ENCODE results near the gene SLC24A5.

Gene SLC24A5

DNA sequence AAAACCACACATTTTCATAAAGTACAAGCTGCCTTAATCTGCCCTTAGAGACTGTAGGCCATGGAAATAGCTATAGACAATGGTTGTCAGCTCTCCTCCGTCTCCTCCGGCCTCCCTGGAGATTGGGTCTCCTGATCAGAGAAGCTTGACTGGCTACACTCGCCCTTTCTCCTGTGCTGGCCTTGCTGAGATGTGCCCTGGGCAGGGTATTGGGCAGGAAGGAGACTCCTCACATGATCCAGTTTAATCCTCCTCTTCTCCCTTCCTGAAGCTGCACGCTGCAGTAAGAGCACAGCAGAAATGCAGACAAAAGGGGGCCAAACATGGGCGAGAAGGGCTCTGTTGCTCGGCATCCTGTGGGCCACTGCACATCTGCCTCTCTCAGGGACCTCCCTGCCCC is at the start of gene SLC24A5:
TSS of gene SLC24A5 (plus strand) at position 246 of the 400 bp plus-strand sequence. CDS start at position 301, 55 bp downstream.
- Histone ChIP-seq H3K4me1 (ENCODE audit: control insufficient read depth, insufficient read depth, low read length) (0 out of 2 replicates have a peak, but pooled peaks cover 4% of the 10 kb centered on the region), H3K27ac (ENCODE audit: low read depth, low read length) (no peak within 1 kb of the TSS), H3K4me3 (ENCODE audit: low read depth, low read length) (no peak within 1 kb of the TSS), H3K9ac (ENCODE audit: low read depth, low read length) (no peak within 1 kb of the TSS), H3K27me3 (ENCODE audit: control insufficient read depth, insufficient read depth, low read length) (no peaks in the 10 kb centered on the region), H3K36me3 (ENCODE audit: control insufficient read depth, insufficient read depth, low read length) (no peaks in the 10 kb centered on the region), H3K9me3 (ENCODE audit: control insufficient read depth, insufficient read depth, low read length) (no peaks in the 10 kb centered on the region)

DNA sequence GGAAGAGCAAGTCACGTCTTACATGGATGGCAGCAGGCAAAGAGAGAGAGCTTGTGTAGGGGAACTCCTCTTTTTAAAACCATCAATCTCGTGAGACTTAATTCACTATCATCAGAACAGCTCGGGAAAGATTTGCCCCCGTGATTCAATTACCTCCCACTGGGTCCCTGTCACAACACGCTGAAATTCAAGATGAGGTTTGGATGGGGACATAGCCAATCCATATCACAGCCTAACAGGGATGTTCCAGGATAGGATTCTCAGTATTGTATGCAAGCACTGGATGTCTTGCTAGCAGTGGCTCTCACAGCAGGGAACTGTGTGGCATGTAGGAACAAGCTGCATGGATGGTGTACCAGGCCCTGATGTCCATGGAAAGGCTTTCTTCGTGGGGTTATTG is 47.8 kb upstream of the SLC24A5 start:
- H3K4me3 ChIP-seq (ENCODE audit: low read depth, low read length), result no peak overlapping the region
- H3K36me3 ChIP-seq (ENCODE audit: control insufficient read depth, insufficient read depth, low read length), result no peaks in the 10 kb centered on the region
- H3K27ac ChIP-seq (ENCODE audit: low read depth, low read length), result no peak overlapping the region
- no peaks in the 10 kb centered on the region for H3K4me1 ChIP-seq (ENCODE audit: control insufficient read depth, insufficient read depth, low read length)
- no peaks in the 10 kb centered on the region for H3K27me3 ChIP-seq (ENCODE audit: control insufficient read depth, insufficient read depth, low read length)
- H3K9me3 ChIP-seq (ENCODE audit: control insufficient read depth, insufficient read depth, low read length), result no peaks in the 10 kb centered on the region; the same call in 1 of the 2 replicates
- H3K9ac ChIP-seq (ENCODE audit: low read depth, low read length), result no peak overlapping the region

DNA sequence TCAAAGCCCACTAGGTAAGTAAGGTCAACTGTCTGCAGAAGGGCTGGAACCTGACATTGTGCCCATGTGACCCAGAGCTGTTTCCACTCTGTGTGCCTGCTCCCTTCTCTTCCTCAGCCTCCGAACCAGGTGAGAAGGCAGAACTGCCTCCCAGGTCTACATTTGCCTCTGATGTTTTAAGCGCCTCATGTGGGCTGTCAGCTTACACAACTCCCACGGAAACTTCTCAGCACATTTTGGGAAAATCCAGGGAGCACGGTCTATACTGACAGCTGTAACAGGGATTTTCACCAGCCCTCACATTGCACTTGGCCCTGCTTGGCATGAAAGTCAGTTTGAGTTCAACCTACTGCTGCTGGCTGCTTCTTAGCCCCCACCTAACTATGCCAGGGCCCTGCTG is 46.9 kb upstream of the SLC24A5 start:
- no peak overlapping the region for H3K4me3 ChIP-seq (ENCODE audit: low read depth, low read length)
- H3K27ac ChIP-seq (ENCODE audit: low read depth, low read length), result no peak overlapping the region
- H3K27me3 ChIP-seq (ENCODE audit: control insufficient read depth, insufficient read depth, low read length), result no peaks in the 10 kb centered on the region

DNA sequence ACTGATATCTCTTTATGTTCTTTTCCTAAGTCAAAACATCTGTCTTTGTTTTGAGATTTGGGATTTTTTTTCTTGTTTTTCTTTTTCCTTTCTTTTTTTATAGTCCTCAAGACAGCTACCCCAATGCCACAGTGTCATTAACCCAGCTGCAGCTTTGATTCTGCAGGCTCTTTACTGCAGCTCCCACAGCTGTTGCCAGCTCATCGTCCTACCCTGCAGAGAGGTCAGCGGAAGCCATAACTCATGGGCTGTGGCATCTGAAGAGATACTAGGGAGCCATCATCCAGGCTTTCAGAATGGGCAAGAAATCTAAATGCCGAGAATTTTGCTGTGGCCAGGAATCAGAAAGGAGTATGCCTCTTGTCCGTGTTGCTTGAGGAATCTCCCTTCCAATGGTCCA is 44.3 kb upstream of the SLC24A5 start:
- H3K27ac ChIP-seq (ENCODE audit: low read depth, low read length), result no peak overlapping the region
- no peaks in the 10 kb centered on the region for H3K4me1 ChIP-seq (ENCODE audit: control insufficient read depth, insufficient read depth, low read length)
- H3K27me3 ChIP-seq (ENCODE audit: control insufficient read depth, insufficient read depth, low read length), result no peaks in the 10 kb centered on the region
- no peaks in the 10 kb centered on the region for H3K36me3 ChIP-seq (ENCODE audit: control insufficient read depth, insufficient read depth, low read length)
- H3K9me3 ChIP-seq (ENCODE audit: control insufficient read depth, insufficient read depth, low read length), result no peaks in the 10 kb centered on the region
- no peak overlapping the region for H3K4me3 ChIP-seq (ENCODE audit: low read depth, low read length)
- H3K9ac ChIP-seq (ENCODE audit: low read depth, low read length), result no peak overlapping the region

More for the DNA sequence above, 46.9 kb upstream of the SLC24A5 start:
- no peaks in the 10 kb centered on the region for H3K4me1 ChIP-seq (ENCODE audit: control insufficient read depth, insufficient read depth, low read length)
- no peak overlapping the region for H3K9ac ChIP-seq (ENCODE audit: low read depth, low read length)
- H3K9me3 ChIP-seq (ENCODE audit: control insufficient read depth, insufficient read depth, low read length), result no peaks in the 10 kb centered on the region; the same call in 1 of the 2 replicates
- H3K36me3 ChIP-seq (ENCODE audit: control insufficient read depth, insufficient read depth, low read length), result no peaks in the 10 kb centered on the region

- H3K36me3 ChIP-seq (ENCODE audit: control insufficient read depth, insufficient read depth, low read length), result no peaks in the 10 kb centered on the region
- no peaks in the 10 kb centered on the region for H3K27me3 ChIP-seq (ENCODE audit: control insufficient read depth, insufficient read depth, low read length)
- H3K27ac ChIP-seq (ENCODE audit: low read depth, low read length), result no peak overlapping the region
- H3K4me3 ChIP-seq (ENCODE audit: low read depth, low read length), result no peak overlapping the region
- no peaks in the 10 kb centered on the region for H3K4me1 ChIP-seq (ENCODE audit: control insufficient read depth, insufficient read depth, low read length)
- no peaks in the 10 kb centered on the region for H3K9me3 ChIP-seq (ENCODE audit: control insufficient read depth, insufficient read depth, low read length)
- H3K9ac ChIP-seq (ENCODE audit: low read depth, low read length), result no peak overlapping the region
These were observed 43.1 kb upstream of the SLC24A5 start for GRCh38 chr15:48077616-48078184.

DNA sequence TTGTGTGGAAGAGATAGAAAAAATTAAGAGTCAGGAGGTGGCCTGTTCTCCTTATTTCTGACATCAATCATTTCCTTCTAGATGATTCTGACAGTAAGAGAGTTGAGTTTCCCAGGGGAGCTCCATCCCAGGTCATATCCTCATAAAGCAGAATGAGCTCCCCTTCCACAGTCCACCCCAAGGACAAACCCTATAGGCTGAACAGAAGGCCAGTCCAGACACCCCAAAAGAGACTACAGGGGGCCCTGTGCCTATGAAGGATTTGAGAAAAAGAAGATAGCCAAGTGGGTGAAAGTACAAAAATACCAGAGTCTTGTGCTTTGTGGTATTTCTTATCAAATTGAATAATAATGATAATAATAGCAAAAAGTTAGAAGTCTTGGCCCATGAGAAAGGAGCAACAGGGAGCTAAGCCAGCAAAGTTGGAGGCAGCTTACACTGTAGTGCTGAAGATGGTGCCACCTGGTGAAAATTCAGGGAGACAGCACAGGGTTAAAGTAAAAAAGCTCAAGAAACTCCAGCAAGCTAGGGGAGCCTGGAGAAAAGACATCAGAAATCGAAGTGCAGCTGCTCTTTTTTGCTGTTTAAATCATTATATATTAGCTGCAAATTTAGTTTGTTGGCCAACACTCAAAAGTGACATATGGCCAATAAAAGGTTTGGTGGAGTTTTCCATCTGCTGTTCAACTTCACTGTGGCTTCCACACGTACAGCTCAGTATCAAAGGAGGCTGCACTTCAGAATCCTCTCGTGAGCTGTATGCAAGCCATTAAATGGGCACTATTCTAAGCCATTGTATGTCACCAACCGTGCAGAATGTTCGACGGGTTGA is 35.8 kb upstream of the SLC24A5 start:
- no peaks in the 10 kb centered on the region for H3K27me3 ChIP-seq (ENCODE audit: control insufficient read depth, insufficient read depth, low read length)
- H3K9ac ChIP-seq (ENCODE audit: low read depth, low read length), result no peak overlapping the region
- H3K4me1 ChIP-seq (ENCODE audit: control insufficient read depth, insufficient read depth, low read length), result no peaks in the 10 kb centered on the region
- H3K9me3 ChIP-seq (ENCODE audit: control insufficient read depth, insufficient read depth, low read length), result peaks cover 21% of the 10 kb centered on the region
- H3K4me3 ChIP-seq (ENCODE audit: low read depth, low read length), result no peak overlapping the region
- H3K27ac ChIP-seq (ENCODE audit: low read depth, low read length), result no peak overlapping the region
- H3K36me3 ChIP-seq (ENCODE audit: control insufficient read depth, insufficient read depth, low read length), result no peaks in the 10 kb centered on the region

GRCh38 chr15:48085591-48085930 is 35.2 kb upstream of the SLC24A5 start:
- H3K4me3 ChIP-seq (ENCODE audit: low read depth, low read length), result no peak overlapping the region
- no peaks in the 10 kb centered on the region for H3K27me3 ChIP-seq (ENCODE audit: control insufficient read depth, insufficient read depth, low read length)
- H3K27ac ChIP-seq (ENCODE audit: low read depth, low read length), result no peak overlapping the region
- H3K36me3 ChIP-seq (ENCODE audit: control insufficient read depth, insufficient read depth, low read length), result no peaks in the 10 kb centered on the region
- H3K9me3 ChIP-seq (ENCODE audit: control insufficient read depth, insufficient read depth, low read length), result peaks cover 21% of the 10 kb centered on the region
- no peaks in the 10 kb centered on the region for H3K4me1 ChIP-seq (ENCODE audit: control insufficient read depth, insufficient read depth, low read length)
- no peak overlapping the region for H3K9ac ChIP-seq (ENCODE audit: low read depth, low read length)

- Histone ChIP-seq H3K36me3 (ENCODE audit: control insufficient read depth, insufficient read depth, low read length) (no peaks in the 10 kb centered on the region), H3K4me3 (ENCODE audit: low read depth, low read length) (no peak overlapping the region), H3K27ac (ENCODE audit: low read depth, low read length) (no peak overlapping the region), H3K27me3 (ENCODE audit: control insufficient read depth, insufficient read depth, low read length) (no peaks in the 10 kb centered on the region), H3K9ac (ENCODE audit: low read depth, low read length) (no peak overlapping the region), H3K4me1 (ENCODE audit: control insufficient read depth, insufficient read depth, low read length) (no peaks in the 10 kb centered on the region), H3K9me3 (ENCODE audit: control insufficient read depth, insufficient read depth, low read length) (peaks cover 21% of the 10 kb centered on the region)
These were observed 34.7 kb upstream of the SLC24A5 start for GRCh38 chr15:48086133-48086532.

DNA sequence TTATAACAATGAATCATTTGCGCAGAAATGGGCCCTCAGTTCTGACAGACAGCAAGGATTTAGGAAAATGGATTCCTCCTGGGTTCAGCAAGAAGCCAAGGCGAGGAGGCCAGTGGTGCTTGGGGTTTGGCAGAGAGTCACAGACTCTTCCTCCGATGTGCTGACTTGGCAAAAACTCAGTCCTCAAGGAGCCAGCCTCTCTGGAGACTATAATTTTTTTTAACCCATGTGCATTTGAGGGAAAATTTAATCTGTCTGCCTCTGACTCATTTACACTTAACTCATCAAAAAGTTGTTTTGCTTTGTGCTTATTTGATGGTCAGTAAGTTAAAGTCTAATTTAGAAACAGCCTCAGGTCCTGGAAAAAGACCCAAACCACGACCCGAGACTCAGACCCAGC is 34.2 kb upstream of the SLC24A5 start:
- no peak overlapping the region for H3K4me3 ChIP-seq (ENCODE audit: low read depth, low read length)
- no peaks in the 10 kb centered on the region for H3K27me3 ChIP-seq (ENCODE audit: control insufficient read depth, insufficient read depth, low read length)
- H3K9ac ChIP-seq (ENCODE audit: low read depth, low read length), result no peak overlapping the region
- H3K27ac ChIP-seq (ENCODE audit: low read depth, low read length), result no peak overlapping the region
- peaks cover 21% of the 10 kb centered on the region for H3K9me3 ChIP-seq (ENCODE audit: control insufficient read depth, insufficient read depth, low read length)
- no peaks in the 10 kb centered on the region for H3K36me3 ChIP-seq (ENCODE audit: control insufficient read depth, insufficient read depth, low read length)
- no peaks in the 10 kb centered on the region for H3K4me1 ChIP-seq (ENCODE audit: control insufficient read depth, insufficient read depth, low read length)

DNA sequence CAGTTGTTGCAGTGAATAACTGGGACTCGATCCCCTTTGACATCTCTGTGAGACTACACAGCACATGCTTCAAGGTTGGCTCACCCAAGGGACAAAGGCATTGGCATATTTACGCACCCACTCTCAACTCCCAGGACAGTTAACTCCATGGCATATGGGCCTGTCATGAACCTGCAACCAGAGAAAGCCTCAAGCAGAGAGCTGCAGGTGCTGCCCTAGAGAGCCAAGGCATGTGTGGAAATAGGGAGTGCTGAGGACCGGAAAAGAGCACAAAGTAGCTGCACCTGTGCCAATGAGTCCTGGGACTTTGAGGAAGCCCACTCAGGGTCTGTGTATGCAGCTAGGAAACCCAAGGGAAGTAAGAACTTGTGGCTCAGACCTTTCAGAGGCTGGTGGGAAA is 32.9 kb upstream of the SLC24A5 start:
- no peaks in the 10 kb centered on the region for H3K27me3 ChIP-seq (ENCODE audit: control insufficient read depth, insufficient read depth, low read length)
- peaks cover 21% of the 10 kb centered on the region for H3K9me3 ChIP-seq (ENCODE audit: control insufficient read depth, insufficient read depth, low read length)
- no peak overlapping the region for H3K9ac ChIP-seq (ENCODE audit: low read depth, low read length)
- H3K27ac ChIP-seq (ENCODE audit: low read depth, low read length), result no peak overlapping the region
- no peaks in the 10 kb centered on the region for H3K36me3 ChIP-seq (ENCODE audit: control insufficient read depth, insufficient read depth, low read length)
- H3K4me1 ChIP-seq (ENCODE audit: control insufficient read depth, insufficient read depth, low read length), result no peaks in the 10 kb centered on the region
- H3K4me3 ChIP-seq (ENCODE audit: low read depth, low read length), result no peak overlapping the region

DNA sequence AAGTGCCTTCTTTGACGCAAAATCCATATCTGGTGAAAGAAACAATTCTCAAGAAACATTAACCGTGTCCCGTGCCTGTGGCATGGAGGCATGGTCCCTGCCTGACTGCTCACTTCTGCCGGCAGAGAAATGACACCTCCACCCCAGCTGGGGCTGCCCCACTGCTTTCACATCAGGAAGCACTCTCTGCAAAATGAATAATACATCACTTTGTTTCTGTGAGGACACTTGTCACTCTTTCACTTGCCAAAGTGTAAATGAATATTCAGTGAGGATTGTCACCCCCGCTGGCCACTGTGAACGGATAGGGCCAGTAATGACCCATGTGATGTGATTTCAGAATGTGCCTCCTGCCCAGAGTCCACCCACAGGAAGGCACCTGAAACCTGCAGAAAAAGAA is 31.1 kb upstream of the SLC24A5 start:
- Histone ChIP-seq H3K4me3 (ENCODE audit: low read depth, low read length) (no peak overlapping the region), H3K27ac (ENCODE audit: low read depth, low read length) (no peak overlapping the region), H3K4me1 (ENCODE audit: control insufficient read depth, insufficient read depth, low read length) (no peaks in the 10 kb centered on the region), H3K36me3 (ENCODE audit: control insufficient read depth, insufficient read depth, low read length) (no peaks in the 10 kb centered on the region), H3K9me3 (ENCODE audit: control insufficient read depth, insufficient read depth, low read length) (peaks cover 21% of the 10 kb centered on the region), H3K9ac (ENCODE audit: low read depth, low read length) (no peak overlapping the region), H3K27me3 (ENCODE audit: control insufficient read depth, insufficient read depth, low read length) (no peaks in the 10 kb centered on the region)
